GM12874 (cell line): ENCODE results near the gene RLN2.

Experiments used
- TF ChIP-seq, protein P1 (sequence below): IDR thresholded peaks from 2 replicates; pipeline ENCODE4 v1.5.1; 2011; ENCODE audit warnings: low read depth, mild to moderate bottlenecking, control low read depth, low read length, moderate library complexity; ENCODE audit not compliant: insufficient read depth

Gene RLN2

DNA sequence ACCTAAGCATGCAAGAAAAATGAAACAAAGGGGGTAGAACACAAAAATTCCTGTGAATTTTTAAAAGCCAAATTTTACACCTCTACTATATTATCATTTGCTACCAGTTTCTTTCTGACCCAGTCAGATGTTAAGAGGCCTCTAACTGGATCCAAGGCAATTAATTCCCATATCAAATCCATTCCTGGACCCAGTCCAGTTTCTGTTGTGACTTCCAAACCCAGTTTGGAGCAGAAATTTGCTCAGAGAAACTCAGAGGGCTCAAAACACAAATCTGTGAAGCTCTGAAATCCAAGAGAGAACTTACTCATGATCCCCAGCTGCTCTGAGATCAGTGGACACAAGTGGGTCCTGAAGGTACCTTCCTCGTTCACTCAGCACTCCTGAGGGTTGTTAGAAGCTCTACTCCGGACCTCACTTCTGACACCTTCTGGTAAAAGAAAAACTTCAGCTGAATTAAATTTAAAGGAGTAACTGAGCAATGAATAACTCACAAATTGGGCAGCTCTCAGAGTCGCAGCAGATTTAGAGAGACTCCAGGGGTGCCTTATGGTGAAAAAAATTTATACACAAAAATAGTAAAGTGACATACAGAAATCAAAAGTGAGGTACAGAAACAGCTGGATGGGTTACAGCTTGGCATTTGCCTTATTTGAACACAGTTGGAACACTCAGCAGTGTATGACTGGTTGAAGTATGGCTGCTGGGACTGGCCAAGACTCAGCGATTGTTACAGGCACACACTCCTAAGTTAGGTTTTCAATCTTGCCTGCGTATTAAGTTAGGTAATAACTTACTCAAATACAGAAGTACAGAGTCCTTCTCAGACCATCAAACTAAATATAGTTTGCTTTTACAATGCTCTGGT is 40.9 kb downstream of the RLN2 start:
- TF ChIP-seq, protein P1, sequence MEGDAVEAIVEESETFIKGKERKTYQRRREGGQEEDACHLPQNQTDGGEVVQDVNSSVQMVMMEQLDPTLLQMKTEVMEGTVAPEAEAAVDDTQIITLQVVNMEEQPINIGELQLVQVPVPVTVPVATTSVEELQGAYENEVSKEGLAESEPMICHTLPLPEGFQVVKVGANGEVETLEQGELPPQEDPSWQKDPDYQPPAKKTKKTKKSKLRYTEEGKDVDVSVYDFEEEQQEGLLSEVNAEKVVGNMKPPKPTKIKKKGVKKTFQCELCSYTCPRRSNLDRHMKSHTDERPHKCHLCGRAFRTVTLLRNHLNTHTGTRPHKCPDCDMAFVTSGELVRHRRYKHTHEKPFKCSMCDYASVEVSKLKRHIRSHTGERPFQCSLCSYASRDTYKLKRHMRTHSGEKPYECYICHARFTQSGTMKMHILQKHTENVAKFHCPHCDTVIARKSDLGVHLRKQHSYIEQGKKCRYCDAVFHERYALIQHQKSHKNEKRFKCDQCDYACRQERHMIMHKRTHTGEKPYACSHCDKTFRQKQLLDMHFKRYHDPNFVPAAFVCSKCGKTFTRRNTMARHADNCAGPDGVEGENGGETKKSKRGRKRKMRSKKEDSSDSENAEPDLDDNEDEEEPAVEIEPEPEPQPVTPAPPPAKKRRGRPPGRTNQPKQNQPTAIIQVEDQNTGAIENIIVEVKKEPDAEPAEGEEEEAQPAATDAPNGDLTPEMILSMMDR, result no peak
